Measurements from ENCODE around the gene TRIP4. TPM values are rescaled to one million over a fixed set of nuclear protein-coding genes. Genes with fewer than 3 reads are reported as not detected.

The TRIP4 gene
- total RNA-seq, 1 donor from 2014 or later = 25.9 TPM

GRCh38 chr15:64438653-64439447, 51.2 kb downstream of the TRIP4 start:
- no peak for DNase-seq (ENCODE audit: low spot score)
- ATAC-seq = no peak
- intact Hi-C loops (cut with DNase I) = no loop called here

- intact Hi-C loops (cut with DNase I) = no loop called here
- no peak for ATAC-seq
- no peak for DNase-seq (ENCODE audit: low spot score)
Measured at GRCh38 chr15:64441852-64442251, 54.2 kb downstream of the TRIP4 start.

GRCh38 chr15:64443016-64443415, 55.4 kb downstream of the TRIP4 start:
- DNase-seq (ENCODE audit: low spot score) = no peak
- ATAC-seq = no peak
- intact Hi-C loops (cut with DNase I) = no loop called here

- ATAC-seq = peak; percentile 41
- DNase-seq (ENCODE audit: low spot score) = no peak
- intact Hi-C loops (cut with DNase I) = no loop called here
Measured at GRCh38 chr15:64443747-64444621, 56.3 kb downstream of the TRIP4 start.

- no peak for ATAC-seq
- intact Hi-C loops (cut with DNase I) = no loop called here
Measured at GRCh38 chr15:64444836-64445235, 57.2 kb downstream of the TRIP4 start.

GRCh38 chr15:64447536-64448315, 60.1 kb downstream of the TRIP4 start:
- DNase-seq (ENCODE audit: low spot score) (no peak), ATAC-seq (no peak)
- intact Hi-C loops (cut with DNase I) = no loop called here

More at GRCh38 chr15:64444836-64445235, 57.2 kb downstream of the TRIP4 start:
- DNase-seq (ENCODE audit: low spot score) = no peak

GRCh38 chr15:64452988-64453688, 65.5 kb downstream of the TRIP4 start:
- DNase-seq (ENCODE audit: low spot score) = peak; percentile 64
- ATAC-seq = no peak
- intact Hi-C loops (cut with DNase I) = no loop called here

GRCh38 chr15:64453689-64454037, 66.0 kb downstream of the TRIP4 start:
- intact Hi-C loops (cut with DNase I) = no loop called here
- DNase-seq (ENCODE audit: low spot score) (no peak), ATAC-seq (no peak)

- no peak for ATAC-seq
- no peak for DNase-seq (ENCODE audit: low spot score)
- intact Hi-C loops (cut with DNase I) = no loop called here
Measured at GRCh38 chr15:64454282-64454681, 66.6 kb downstream of the TRIP4 start.

- ATAC-seq (no peak), DNase-seq (ENCODE audit: low spot score) (no peak)
- intact Hi-C loops (cut with DNase I) = no loop called here
Measured at GRCh38 chr15:64455961-64456371, 68.3 kb downstream of the TRIP4 start.

- intact Hi-C loops (cut with DNase I) = no loop called here
- no peak for ATAC-seq
- no peak for DNase-seq (ENCODE audit: low spot score)
Measured at GRCh38 chr15:64456634-64457108, 69.0 kb downstream of the TRIP4 start.

GRCh38 chr15:64459066-64459781, 71.6 kb downstream of the TRIP4 start:
- DNase-seq (ENCODE audit: low spot score) (no peak), ATAC-seq (no peak)
- intact Hi-C loops (cut with DNase I) = no loop called here

GRCh38 chr15:64460206-64460723, 72.6 kb downstream of the TRIP4 start, which contains the start of gene ZNF609:
ZNF609 (plus strand) TSS chr15:64460578; CDS start chr15:64499420, 38,842 bp downstream.
- DNase-seq (ENCODE audit: low spot score) (peak; percentile 94), ATAC-seq (peak; percentile 77)
- intact Hi-C loops (cut with DNase I) = no loop called here

GRCh38 chr15:64460724-64461720, 73.4 kb downstream of the TRIP4 start:
- intact Hi-C loops (cut with DNase I) = no loop called here
- DNase-seq (ENCODE audit: low spot score) = peak; percentile 61
- ATAC-seq = peak; percentile 85

GRCh38 chr15:64461721-64462162, 74.1 kb downstream of the TRIP4 start:
- no peak for DNase-seq (ENCODE audit: low spot score)
- intact Hi-C loops (cut with DNase I) = no loop called here
- peak; percentile 45 for ATAC-seq

- intact Hi-C loops (cut with DNase I) = no loop called here
- ATAC-seq = no peak
- no peak for DNase-seq (ENCODE audit: low spot score)
Measured at GRCh38 chr15:64462492-64462891, 74.9 kb downstream of the TRIP4 start.

Measured in sciatic nerve (tissue), 2 donors.